HepG2 (cell line): ENCODE data around the gene TBC1D12. TPM values are rescaled to one million over a fixed set of nuclear protein-coding genes. Genes with fewer than 3 reads are reported as not detected.

Experiments
- ADNP ChIP-seq: sonication (generic); formaldehyde crosslinking; IDR thresholded peaks from 2 replicates; pipeline ENCODE4 v1.4.0; 2020; ENCODE audit warnings: missing genetic modification reagents
- EZH2 ChIP-seq: conservative IDR thresholded peaks from 2 replicates; pipeline ENCODE4 v1.6.1; 2012; ENCODE audit warnings: mild to moderate bottlenecking, low read depth, low read length, moderate library complexity
- GABPB1 ChIP-seq: IDR thresholded peaks from 2 replicates; pipeline ENCODE4 v1.6.1; 2016; ENCODE audit warnings: mild to moderate bottlenecking, missing genetic modification reagents, moderate library complexity, missing compliant biosample characterization
- HDAC6 ChIP-seq: fragments of 200-600 bp; sonication (generic); IDR thresholded peaks from 2 replicates; pipeline ENCODE4 v1.7.0; 2017; ENCODE audit warnings: mild to moderate bottlenecking, antibody characterized with exemption, low read length, low read depth
- MED1 ChIP-seq: sonication (generic); formaldehyde crosslinking; IDR thresholded peaks from 2 replicates; pipeline ENCODE4 v1.4.0; 2020; ENCODE audit warnings: missing genetic modification reagents
- TBL1XR1 ChIP-seq: fragments of 150-350 bp; IDR thresholded peaks from 2 replicates; pipeline ENCODE4 v1.6.1; 2014; ENCODE audit warnings: borderline replicate concordance, low read length; ENCODE audit not compliant: partially characterized antibody
- ZFY ChIP-seq: sonication (generic); formaldehyde crosslinking; IDR thresholded peaks from 2 replicates; pipeline ENCODE4 v1.4.0; 2020; ENCODE audit warnings: missing genetic modification reagents
- ZMAT3 ChIP-seq: sonication (generic); formaldehyde crosslinking; conservative IDR thresholded peaks from 2 replicates; pipeline ENCODE4 v1.7.0; 2021; ENCODE audit warnings: missing genetic modification reagents
- ZNF230 ChIP-seq: sonication (generic); formaldehyde crosslinking; IDR thresholded peaks from 2 replicates; pipeline ENCODE4 v1.4.0; 2020; ENCODE audit warnings: mild to moderate bottlenecking, missing genetic modification reagents
- ZNF329 ChIP-seq: sonication (generic); formaldehyde crosslinking; IDR thresholded peaks from 2 replicates; pipeline ENCODE4 v1.9.0; 2021; ENCODE audit warnings: low read depth, mild to moderate bottlenecking, missing genetic modification reagents
- polyA plus RNA-seq, 8 experiments: library from polyadenylated mRNA; depleted of rRNA in 3 of 8; stranded (reverse) in 7 of 8; unstranded in 1 of 8; fragments of >200 nt; fragmentation: Illumina TruSeq in 4 of 8; extraction: Trizol in 4 of 8; gene quantifications; 2 replicates each; pipeline versions ENCODE4 v1.2.1 to v1.2.3, GENCODE V29; 2011 to 2016; ENCODE audit warnings: low read depth in 4 of 8, missing spikeins in 1 of 8, mixed read lengths in 1 of 8; ENCODE audit not compliant: insufficient read depth in 1 of 8
- total RNA-seq, 5 experiments: library from RNA; depleted of rRNA; stranded (reverse); fragments of >200 nt; fragmentation: Illumina TruSeq; extraction: Trizol; gene quantifications; 2 replicates each; pipeline ENCODE4 v1.2.3, GENCODE V29; 2016; ENCODE audit warnings: low read depth in 1 of 5
- TF ChIP-seq, protein P1 (sequence below), 2 experiments: sonication (generic) in 1 of 2; formaldehyde crosslinking in 1 of 2; IDR thresholded peaks; 2 replicates each; pipeline versions ENCODE4 v1.4.0 to v1.6.1; 2016 to 2020; ENCODE audit warnings: borderline replicate concordance in 1 of 2, low read depth in 1 of 2, mild to moderate bottlenecking in 1 of 2, missing genetic modification reagents in 1 of 2
- TF ChIP-seq, protein P2 (sequence below): sonication (generic); formaldehyde crosslinking; IDR thresholded peaks from 2 replicates; pipeline ENCODE4 v1.5.1; 2020; ENCODE audit warnings: missing genetic modification reagents, mild to moderate bottlenecking, borderline replicate concordance
- TF ChIP-seq, protein P3 (sequence below): sonication (generic); formaldehyde crosslinking; conservative IDR thresholded peaks from 2 replicates; pipeline ENCODE4 v1.8.0; 2022; ENCODE audit warnings: mild to moderate bottlenecking, moderate library complexity, missing genetic modification reagents

Gene TBC1D12
- total and polyA plus RNA-seq, 2 of the 13 experiments (the other 11 are each of a cell fraction or from before 2014, with no cell fraction given) = 5.7 to 6.2 TPM

DNA sequence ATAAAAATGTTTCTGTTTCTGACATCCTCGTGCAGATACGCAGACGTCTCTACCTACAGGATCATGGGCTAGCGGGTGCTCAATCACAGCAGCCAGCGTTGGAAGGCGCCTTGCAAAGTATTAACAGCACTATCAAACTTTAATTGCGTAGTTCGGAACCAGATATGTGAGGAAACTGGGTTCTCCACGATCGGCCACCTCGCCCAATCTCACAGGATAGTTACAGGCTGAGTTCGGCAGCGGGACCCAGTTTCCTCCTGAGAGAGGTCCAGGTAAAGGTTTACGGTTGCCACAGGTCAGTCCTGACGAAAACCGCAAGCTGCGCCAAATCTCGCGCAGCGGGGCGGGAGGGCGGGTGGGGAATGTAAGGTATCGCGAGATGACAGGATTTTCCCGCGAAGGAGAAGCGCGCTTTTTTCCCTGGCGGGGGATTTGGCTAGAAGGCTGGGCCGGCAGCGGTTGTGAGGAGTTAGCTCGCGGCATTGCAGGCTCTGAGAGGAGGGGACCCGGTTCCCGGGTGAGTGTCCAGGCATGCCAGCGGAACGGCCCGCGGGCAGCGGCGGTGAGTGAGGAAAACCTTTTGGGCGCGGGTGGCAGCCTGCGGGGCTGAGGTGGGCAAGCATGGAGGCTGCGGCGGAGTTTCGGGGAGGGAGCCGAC is 143.2 kb downstream of the TBC1D12 start, which contains the start of gene HELLS (continued):
- TF ChIP-seq, protein P1, sequence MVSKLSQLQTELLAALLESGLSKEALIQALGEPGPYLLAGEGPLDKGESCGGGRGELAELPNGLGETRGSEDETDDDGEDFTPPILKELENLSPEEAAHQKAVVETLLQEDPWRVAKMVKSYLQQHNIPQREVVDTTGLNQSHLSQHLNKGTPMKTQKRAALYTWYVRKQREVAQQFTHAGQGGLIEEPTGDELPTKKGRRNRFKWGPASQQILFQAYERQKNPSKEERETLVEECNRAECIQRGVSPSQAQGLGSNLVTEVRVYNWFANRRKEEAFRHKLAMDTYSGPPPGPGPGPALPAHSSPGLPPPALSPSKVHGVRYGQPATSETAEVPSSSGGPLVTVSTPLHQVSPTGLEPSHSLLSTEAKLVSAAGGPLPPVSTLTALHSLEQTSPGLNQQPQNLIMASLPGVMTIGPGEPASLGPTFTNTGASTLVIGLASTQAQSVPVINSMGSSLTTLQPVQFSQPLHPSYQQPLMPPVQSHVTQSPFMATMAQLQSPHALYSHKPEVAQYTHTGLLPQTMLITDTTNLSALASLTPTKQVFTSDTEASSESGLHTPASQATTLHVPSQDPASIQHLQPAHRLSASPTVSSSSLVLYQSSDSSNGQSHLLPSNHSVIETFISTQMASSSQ (IDR thresholded peaks at IDR 0.05; ENCODE audit: low read depth) = no peak
- TF ChIP-seq, protein P1 (CRISPR knock-in tag; IDR thresholded peaks at IDR 0.05; ENCODE audit: borderline replicate concordance) = 0 out of 2 replicates have a peak, but pooled peaks have one; percentile 17
- TF ChIP-seq MED1 (CRISPR knock-in tag) (peak; percentile 21; the same call in 1 of the 2 replicates), EZH2 (no peak), ZMAT3 (CRISPR knock-in tag) (0 out of 2 replicates have a peak, but pooled peaks have one; percentile 56), ZFY (peak; percentile 72), HDAC6 (no peak), TBL1XR1 (no peak), GABPB1 (CRISPR knock-in tag) (peak; percentile 67), ZNF230 (CRISPR knock-in tag) (peak; percentile 21; the same call in 1 of the 2 replicates), ZNF329 (0 out of 2 replicates have a peak, but pooled peaks have one; percentile 74), ADNP (CRISPR knock-in tag) (no peak)
- TF ChIP-seq, protein P2, sequence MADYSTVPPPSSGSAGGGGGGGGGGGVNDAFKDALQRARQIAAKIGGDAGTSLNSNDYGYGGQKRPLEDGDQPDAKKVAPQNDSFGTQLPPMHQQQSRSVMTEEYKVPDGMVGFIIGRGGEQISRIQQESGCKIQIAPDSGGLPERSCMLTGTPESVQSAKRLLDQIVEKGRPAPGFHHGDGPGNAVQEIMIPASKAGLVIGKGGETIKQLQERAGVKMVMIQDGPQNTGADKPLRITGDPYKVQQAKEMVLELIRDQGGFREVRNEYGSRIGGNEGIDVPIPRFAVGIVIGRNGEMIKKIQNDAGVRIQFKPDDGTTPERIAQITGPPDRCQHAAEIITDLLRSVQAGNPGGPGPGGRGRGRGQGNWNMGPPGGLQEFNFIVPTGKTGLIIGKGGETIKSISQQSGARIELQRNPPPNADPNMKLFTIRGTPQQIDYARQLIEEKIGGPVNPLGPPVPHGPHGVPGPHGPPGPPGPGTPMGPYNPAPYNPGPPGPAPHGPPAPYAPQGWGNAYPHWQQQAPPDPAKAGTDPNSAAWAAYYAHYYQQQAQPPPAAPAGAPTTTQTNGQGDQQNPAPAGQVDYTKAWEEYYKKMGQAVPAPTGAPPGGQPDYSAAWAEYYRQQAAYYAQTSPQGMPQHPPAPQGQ (CRISPR knock-in tag) = no peak
- TF ChIP-seq, protein P3, sequence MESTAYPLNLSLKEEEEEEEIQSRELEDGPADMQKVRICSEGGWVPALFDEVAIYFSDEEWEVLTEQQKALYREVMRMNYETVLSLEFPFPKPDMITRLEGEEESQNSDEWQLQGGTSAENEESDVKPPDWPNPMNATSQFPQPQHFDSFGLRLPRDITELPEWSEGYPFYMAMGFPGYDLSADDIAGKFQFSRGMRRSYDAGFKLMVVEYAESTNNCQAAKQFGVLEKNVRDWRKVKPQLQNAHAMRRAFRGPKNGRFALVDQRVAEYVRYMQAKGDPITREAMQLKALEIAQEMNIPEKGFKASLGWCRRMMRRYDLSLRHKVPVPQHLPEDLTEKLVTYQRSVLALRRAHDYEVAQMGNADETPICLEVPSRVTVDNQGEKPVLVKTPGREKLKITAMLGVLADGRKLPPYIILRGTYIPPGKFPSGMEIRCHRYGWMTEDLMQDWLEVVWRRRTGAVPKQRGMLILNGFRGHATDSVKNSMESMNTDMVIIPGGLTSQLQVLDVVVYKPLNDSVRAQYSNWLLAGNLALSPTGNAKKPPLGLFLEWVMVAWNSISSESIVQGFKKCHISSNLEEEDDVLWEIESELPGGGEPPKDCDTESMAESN (CRISPR knock-in tag) = peak; percentile 49; the same call in 1 of the 2 replicates
